Measurements from ENCODE around the gene TGFB1. TPM values are rescaled to one million over a fixed set of nuclear protein-coding genes. Genes with fewer than 3 reads are reported as not detected.

The TGFB1 gene
- total and polyA plus RNA-seq, 9 of the 15 experiments (the other 6 are each of a cell fraction or from before 2014, with no cell fraction given) = 0.24 to 159 (median 17.2) TPM

GRCh38 chr19:41310033-41310831 lies 43.5 kb downstream of the TGFB1 start, which contains the start of gene CCDC97 (continued):
- TF ChIP-seq MGA (IDR thresholded peaks at IDR 0.05) (no peak), ZNF695 (CRISPR knock-in tag; IDR thresholded peaks at IDR 0.05) (no peak), ZBTB43 (CRISPR knock-in tag; IDR thresholded peaks at IDR 0.05) (no peak), RBM25 (IDR thresholded peaks at IDR 0.05; ENCODE audit: low read depth, low read length, severe bottlenecking) (no peak), ZNF449 (CRISPR knock-in tag; IDR thresholded peaks at IDR 0.05) (no peak), CEBPZ (IDR thresholded peaks at IDR 0.05; ENCODE audit: borderline replicate concordance, low read depth, low read length) (no peak), ESRRB (CRISPR knock-in tag; IDR thresholded peaks at IDR 0.05; ENCODE audit: borderline replicate concordance) (no peak)
